B cell (primary cell): ENCODE data around the gene MOGAT2. TPM values are rescaled to one million over a fixed set of nuclear protein-coding genes. Genes with fewer than 3 reads are reported as not detected.
"Not testable (repeated sequence)": the region's sequence is repeated elsewhere in the genome, so short reads cannot be mapped to it uniquely, and the experiment has no call there.

ENCODE experiments used
- ATAC-seq: fragments of 200-7000 bp; cut with Tn5 transposase; one replicate; pipeline ENCODE4 v1.10.0; 2021; ENCODE audit warnings: low read depth, mild to moderate bottlenecking, moderate number of reproducible peaks, moderate library complexity
- CTCF ChIA-PET: fragments of 350-600 bp; sonication (Branson Sonifier 250); formaldehyde crosslinking; loops from one replicate; lab custom pipeline; 2021; ENCODE audit warnings: antibody characterized with exemption, inconsistent platforms; lab: Charles Lee
- POLR2A ChIA-PET: fragments of 350-600 bp; sonication (Branson Sonifier 250); formaldehyde crosslinking; loops from one replicate; lab custom pipeline; 2021; ENCODE audit warnings: antibody characterized with exemption; lab: Charles Lee
- DNase-seq: peaks from one replicate; pipeline ENCODE4 v3.0.0; 2013
- H2AFZ ChIP-seq: 2 replicates; pipeline ENCODE4 v1.6.1; 2012; ENCODE audit warnings: mild to moderate bottlenecking, low read depth, low read length; ENCODE audit not compliant: insufficient read depth, poor library complexity, severe bottlenecking
- H3K27ac ChIP-seq, 2 donors: 1 replicate in 1 of 2; 2 replicates in 1 of 2; pipeline ENCODE4 v1.5.1; 2012 to 2013; ENCODE audit warnings: low read length in 2 of 2, mild to moderate bottlenecking in 2 of 2, moderate library complexity in 1 of 2
- H3K27me3 ChIP-seq, 4 experiments: fragments of 200-600 bp in 1 of 4; sonication (generic) in 1 of 4; replicated peaks in 1 of 4; 1 replicate in 2 of 4; 2 replicates in 2 of 4; pipeline versions ENCODE4 v1.6.1 to v1.7.0; 2013 to 2016; ENCODE audit warnings: low read length in 3 of 4, mild to moderate bottlenecking in 2 of 4, mixed read lengths in 1 of 4, moderate library complexity in 1 of 4; ENCODE audit not compliant: insufficient read depth in 4 of 4, control insufficient read depth in 3 of 4; ENCODE audit errors: control extremely low read depth in 1 of 4
- H3K36me3 ChIP-seq, 2 experiments: replicated peaks in 1 of 2; 1 replicate in 1 of 2; 2 replicates in 1 of 2; pipeline versions ENCODE4 v1.6.1 to v1.7.1; 2013; ENCODE audit warnings: low read length in 1 of 2; ENCODE audit not compliant: insufficient read depth in 2 of 2, control insufficient read depth in 1 of 2; ENCODE audit errors: control extremely low read depth in 1 of 2, extremely low read depth in 1 of 2
- H3K4me1 ChIP-seq, 2 donors: fragments of 200-600 bp in 1 of 2; sonication (generic) in 1 of 2; 1 replicate in 1 of 2; 2 replicates in 1 of 2; pipeline versions ENCODE4 v1.5.1 to v1.6.1; 2013 to 2017; ENCODE audit warnings: low read length in 2 of 2; ENCODE audit not compliant: control insufficient read depth in 2 of 2, insufficient read depth in 2 of 2
- H3K4me2 ChIP-seq: replicated peaks from 2 replicates; pipeline ENCODE3; 2012; ENCODE audit warnings: mild to moderate bottlenecking, low read depth, low read length; ENCODE audit not compliant: poor library complexity, severe bottlenecking
- H3K4me3 ChIP-seq, 5 experiments: fragments of 200-600 bp in 1 of 5; sonication (generic) in 1 of 5; 1 replicate in 3 of 5; 2 replicates in 2 of 5; pipeline versions ENCODE4 v1.5.1 to v1.7.0; 2011 to 2016; ENCODE audit warnings: low read length in 4 of 5, mild to moderate bottlenecking in 4 of 5, low read depth in 2 of 5, control low read depth in 1 of 5, moderate library complexity in 1 of 5; ENCODE audit not compliant: insufficient read depth in 1 of 5; ENCODE audit errors: control extremely low read depth in 1 of 5, extremely low read depth in 1 of 5
- H3K79me2 ChIP-seq: fragments of 200-600 bp; sonication (generic); one replicate; pipeline ENCODE4 v1.6.0; 2016; ENCODE audit warnings: low read length; ENCODE audit not compliant: control insufficient read depth, insufficient read depth
- H3K9ac ChIP-seq: fragments of 200-600 bp; sonication (generic); 2 replicates; pipeline ENCODE4 v1.6.1; 2017; ENCODE audit warnings: mild to moderate bottlenecking, low read length, moderate library complexity
- H3K9me3 ChIP-seq, 3 donors: one replicate each; pipeline versions ENCODE4 v1.6.1 to v1.7.1; 2013; ENCODE audit warnings: low read length in 2 of 3; ENCODE audit not compliant: control insufficient read depth in 2 of 3, insufficient read depth in 1 of 3; ENCODE audit errors: control extremely low read depth in 1 of 3
- H4K20me1 ChIP-seq: 2 replicates; pipeline ENCODE4 v1.6.0; 2012; ENCODE audit warnings: mild to moderate bottlenecking, low read length; ENCODE audit not compliant: insufficient read depth, control insufficient read depth, poor library complexity, severe bottlenecking
- H3K27ac Mint-ChIP-seq: one replicate; pipeline ENCODE4 v1.8.0; 2021; ENCODE audit warnings: mixed read lengths
- H3K27me3 Mint-ChIP-seq: one replicate; pipeline ENCODE4 v1.8.0; 2021; ENCODE audit warnings: mixed read lengths
- H3K4me1 Mint-ChIP-seq: one replicate; pipeline ENCODE4 v1.8.0; 2021; ENCODE audit warnings: mixed read lengths
- H3K4me3 Mint-ChIP-seq: one replicate; pipeline ENCODE4 v1.8.0; 2021; ENCODE audit warnings: mixed read lengths
- H3K9me3 Mint-ChIP-seq: one replicate; pipeline ENCODE4 v1.8.0; 2022; ENCODE audit warnings: mixed read lengths; ENCODE audit not compliant: insufficient read depth
- EZH2 ChIP-seq: IDR thresholded peaks from 2 replicates; pipeline ENCODE4 v1.6.1; 2012; ENCODE audit warnings: borderline replicate concordance, low read depth, mild to moderate bottlenecking, moderate library complexity, low read length; ENCODE audit not compliant: insufficient read depth, poor library complexity, severe bottlenecking
- WGBS: methylation state at CpG from one replicate; pipeline ENCODE4 v1.1.5; 2013; ENCODE audit warnings: missing lambda C conversion rate; ENCODE audit not compliant: insufficient coverage; 5-methylcytosine and 5-hydroxymethylcytosine counted together
- intact Hi-C: fragments of 100-400 bp; cut with micrococcal nuclease; formaldehyde crosslinking; loops from one replicate; pipeline ENCODE4 v1.10.0; 2022
- polyA plus RNA-seq: library from polyadenylated mRNA; depleted of rRNA; stranded (reverse); fragments of >200 nt; gene quantifications from 2 replicates; pipeline ENCODE4 v1.2.3, GENCODE V29; 2012
- total RNA-seq, 2 donors: library from RNA; stranded (reverse); fragments of 120-200 nt in 1 of 2; gene quantifications; 1 replicate in 1 of 2; 2 replicates in 1 of 2; pipeline versions ENCODE4 v1.2.3 to v1.2.4, GENCODE V29; 2013 to 2022
- TF ChIP-seq, protein P1 (sequence below): fragments of 200-600 bp; IDR thresholded peaks from one replicate; pipeline ENCODE4 v1.8.0; 2022; ENCODE audit warnings: antibody characterized with exemption, mild to moderate bottlenecking

The MOGAT2 gene
- total and polyA plus RNA-seq, 2 donors (not counting 1 experiment from before 2014, with no cell fraction given): not detected

DNA sequence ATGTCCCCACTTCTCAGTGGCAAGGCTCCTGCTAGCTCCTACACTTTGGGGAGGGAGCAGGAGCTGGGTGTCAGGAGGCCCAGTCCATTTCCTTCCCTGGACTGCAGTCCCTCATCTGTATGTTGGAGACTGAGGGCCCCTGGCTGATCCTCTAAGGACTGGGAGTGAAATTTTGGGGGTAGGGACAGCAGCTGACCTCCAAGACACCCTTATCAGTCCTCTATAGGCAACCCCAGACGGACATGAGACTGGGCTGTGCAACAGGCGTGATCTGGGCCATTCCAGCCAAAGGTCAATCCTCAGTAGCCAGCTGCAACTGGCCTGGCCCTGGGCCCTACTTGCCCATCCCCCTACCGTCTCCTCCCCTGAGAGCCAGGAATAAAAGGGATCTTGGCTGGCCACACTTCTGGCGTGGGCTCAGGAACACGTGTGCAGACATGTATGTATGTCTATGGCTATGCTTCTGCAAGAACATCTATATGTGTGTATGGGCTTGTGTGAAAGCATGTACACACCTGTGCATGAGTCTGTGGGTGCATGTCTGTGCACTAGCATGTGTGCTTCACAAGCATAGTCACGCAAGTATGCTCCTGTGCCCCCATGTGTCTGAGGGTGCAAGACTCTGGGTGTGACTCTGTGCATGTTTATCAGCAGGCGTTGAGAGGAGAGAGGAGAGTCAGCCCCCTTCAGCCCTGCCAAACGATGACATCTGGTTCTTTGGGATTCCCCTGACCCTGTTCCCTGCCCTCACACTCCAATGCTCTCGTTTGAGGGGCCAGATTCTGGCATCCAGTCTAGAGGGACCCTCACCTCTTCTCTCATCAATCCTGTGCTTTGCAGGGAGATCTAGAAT is 26.3 kb downstream of the MOGAT2 start:
- Histone ChIP-seq H3K4me1 (no peaks in the 10 kb centered on the region), H3K4me2 (no peak overlapping the region), H3K9ac (no peak overlapping the region), H2AFZ (no peak overlapping the region), H4K20me1 (no peaks in the 10 kb centered on the region), H3K9me3 (peaks cover 0 to 3% (median 0%) of the 10 kb centered on the region in 3 donors), H3K27me3 (peaks cover 0 to 27% (median 9%) of the 10 kb centered on the region in 4 experiments), H3K27ac (no peak overlapping the region), H3K36me3 (no peaks in the 10 kb centered on the region), H3K79me2 (no peaks in the 10 kb centered on the region), H3K4me3 (no peak overlapping the region)
- H3K4me3 Mint-ChIP-seq: no peak overlapping the region
- no peak for TF ChIP-seq EZH2
- TF ChIP-seq, protein P1, sequence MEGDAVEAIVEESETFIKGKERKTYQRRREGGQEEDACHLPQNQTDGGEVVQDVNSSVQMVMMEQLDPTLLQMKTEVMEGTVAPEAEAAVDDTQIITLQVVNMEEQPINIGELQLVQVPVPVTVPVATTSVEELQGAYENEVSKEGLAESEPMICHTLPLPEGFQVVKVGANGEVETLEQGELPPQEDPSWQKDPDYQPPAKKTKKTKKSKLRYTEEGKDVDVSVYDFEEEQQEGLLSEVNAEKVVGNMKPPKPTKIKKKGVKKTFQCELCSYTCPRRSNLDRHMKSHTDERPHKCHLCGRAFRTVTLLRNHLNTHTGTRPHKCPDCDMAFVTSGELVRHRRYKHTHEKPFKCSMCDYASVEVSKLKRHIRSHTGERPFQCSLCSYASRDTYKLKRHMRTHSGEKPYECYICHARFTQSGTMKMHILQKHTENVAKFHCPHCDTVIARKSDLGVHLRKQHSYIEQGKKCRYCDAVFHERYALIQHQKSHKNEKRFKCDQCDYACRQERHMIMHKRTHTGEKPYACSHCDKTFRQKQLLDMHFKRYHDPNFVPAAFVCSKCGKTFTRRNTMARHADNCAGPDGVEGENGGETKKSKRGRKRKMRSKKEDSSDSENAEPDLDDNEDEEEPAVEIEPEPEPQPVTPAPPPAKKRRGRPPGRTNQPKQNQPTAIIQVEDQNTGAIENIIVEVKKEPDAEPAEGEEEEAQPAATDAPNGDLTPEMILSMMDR: no peak
- DNase-seq (no peak), ATAC-seq (no peak)
- POLR2A ChIA-PET: no interaction called here
- H3K27ac Mint-ChIP-seq: no peak overlapping the region
- intact Hi-C loops: no loop called here
- 74% methylated on average over 6 of the region's 9 CpGs for WGBS
- H3K27me3 Mint-ChIP-seq: peaks cover 48% of the 10 kb centered on the region
- CTCF ChIA-PET: no interaction called here
- no peaks in the 10 kb centered on the region for H3K9me3 Mint-ChIP-seq
- H3K4me1 Mint-ChIP-seq: no peaks in the 10 kb centered on the region

DNA sequence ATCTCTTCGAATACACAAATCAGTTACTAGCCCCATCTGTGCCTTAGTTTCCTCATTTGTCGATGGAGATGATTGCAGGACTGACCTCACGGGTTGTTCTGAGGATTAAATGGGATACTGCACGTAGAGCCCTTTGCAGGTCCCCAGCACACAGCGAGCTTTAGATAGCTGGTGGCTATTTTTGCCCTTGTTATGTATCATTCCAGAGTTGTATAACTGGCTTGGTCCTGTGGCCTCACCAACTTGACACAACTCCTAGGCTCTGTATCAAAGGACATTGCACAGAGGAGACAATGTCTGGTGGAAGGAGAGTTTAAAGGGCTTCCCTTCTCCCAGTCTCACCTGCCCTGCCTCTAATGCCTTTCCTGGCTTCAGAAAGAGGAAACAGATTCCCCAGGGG is 28.2 kb downstream of the MOGAT2 start:
- Histone ChIP-seq H3K4me2 (no peak overlapping the region), H3K4me3 (no peak overlapping the region), H3K27me3 (peaks cover 0 to 27% (median 9%) of the 10 kb centered on the region in 4 experiments), H3K79me2 (no peaks in the 10 kb centered on the region), H3K27ac (no peak overlapping the region), H3K9ac (no peak overlapping the region), H3K4me1 (no peaks in the 10 kb centered on the region), H3K36me3 (no peaks in the 10 kb centered on the region), H2AFZ (no peak overlapping the region), H3K9me3 (peaks cover 0 to 3% (median 0%) of the 10 kb centered on the region in 3 donors), H4K20me1 (no peaks in the 10 kb centered on the region)
- ChIA-PET POLR2A (no interaction called here), CTCF (interaction anchor here (1.5 kb wide), 1 partner anchor 40 kb away, joined by 4 read pairs; no protein-coding TSS in a partner anchor)
- ATAC-seq: no peak
- Mint-ChIP-seq H3K9me3 (no peaks in the 10 kb centered on the region), H3K4me3 (no peak overlapping the region), H3K27ac (no peak overlapping the region), H3K27me3 (peaks cover 47% of the 10 kb centered on the region), H3K4me1 (no peaks in the 10 kb centered on the region)
- TF ChIP-seq, protein P1: no peak
- no peak for TF ChIP-seq EZH2
- intact Hi-C loops: no loop called here
- WGBS: 78% methylated on average over 5 of the region's 5 CpGs
- no peak for DNase-seq

DNA sequence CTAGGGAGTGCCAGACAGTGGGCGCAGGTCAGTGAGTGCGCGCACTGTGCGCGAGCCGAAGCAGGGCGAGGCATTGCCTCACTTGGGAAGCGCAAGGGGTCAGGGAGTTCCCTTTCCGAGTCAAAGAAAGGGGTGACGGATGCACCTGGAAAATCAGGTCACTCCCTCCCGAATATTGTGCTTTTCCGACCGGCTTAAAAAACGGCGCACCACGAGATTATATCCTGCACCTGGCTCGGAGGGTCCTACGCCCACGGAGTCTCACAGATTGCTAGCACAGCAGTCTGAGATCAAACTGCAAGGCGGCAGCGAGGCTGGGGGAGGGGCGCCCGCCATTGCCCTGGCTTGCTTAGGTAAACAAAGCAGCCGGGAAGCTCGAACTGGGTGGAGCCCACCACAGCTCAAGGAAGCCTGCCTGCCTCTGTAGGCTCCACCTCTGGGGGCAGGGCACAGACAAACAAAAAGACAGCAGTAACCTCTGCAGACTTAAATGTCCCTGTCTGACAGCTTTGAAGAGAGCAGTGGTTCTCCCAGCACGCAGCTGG is 31.2 kb downstream of the MOGAT2 start:
- H3K4me3 ChIP-seq, H3K4me3 Mint-ChIP-seq, CTCF ChIA-PET, POLR2A ChIA-PET, H3K36me3 ChIP-seq, H3K27ac Mint-ChIP-seq, intact Hi-C loops, H4K20me1 ChIP-seq, H3K4me1 ChIP-seq, H3K79me2 ChIP-seq, ATAC-seq, H3K27ac ChIP-seq, H3K9me3 Mint-ChIP-seq, H2AFZ ChIP-seq, H3K4me1 Mint-ChIP-seq, H3K9ac ChIP-seq, H3K4me2 ChIP-seq, DNase-seq, H3K9me3 ChIP-seq: not testable (repeated sequence)
- no CpG with 5 or more reads among the region's 26 CpGs for WGBS
- peaks cover 41% of the 10 kb centered on the region for H3K27me3 Mint-ChIP-seq
- H3K27me3 ChIP-seq: peaks cover 0 to 24% (median 9%) of the 10 kb centered on the region in 4 experiments
